AG04450 (cell line): Measurements from ENCODE around the gene PSG5. TPM values are rescaled to one million over a fixed set of nuclear protein-coding genes. Genes with fewer than 3 reads are reported as not detected.
A peak's percentile ranks its signal among the peaks of the same experiment; 100 is the strongest.
"Not testable (repeated sequence)": the region's sequence is repeated elsewhere in the genome, so short reads cannot be mapped to it uniquely, and the experiment has no call there.

Experiments
- CTCF ChIA-PET: fragments of 300-600, 350-600 bp; formaldehyde crosslinking; extraction: SDS; loops from one replicate; lab custom pipeline; 2022; ENCODE audit warnings: antibody characterized with exemption, inconsistent platforms; lab: Charles Lee
- POLR2A ChIA-PET: fragments of 350-600 bp; formaldehyde crosslinking; extraction: SDS; loops from one replicate; lab custom pipeline; 2021; ENCODE audit warnings: antibody characterized with exemption, inconsistent platforms; lab: Yijun Ruan, JAX
- DNase-seq: peaks from one replicate; pipeline ENCODE4 v3.0.0-alpha.2; 2011; ENCODE audit warnings: low read depth, low spot score
- H3K27ac ChIP-seq: one replicate; pipeline ENCODE4 v1.5.1; 2012; ENCODE audit warnings: low read depth, low read length, control low read depth
- H3K27me3 ChIP-seq: one replicate; pipeline ENCODE4 v1.6.0; 2012; ENCODE audit warnings: low read length; ENCODE audit not compliant: control insufficient read depth, insufficient read depth
- H3K4me3 ChIP-seq: 2 replicates; pipeline ENCODE4 v1.5.1; 2011; ENCODE audit warnings: mild to moderate bottlenecking, low read depth, low read length, control low read depth
- H3K9me3 ChIP-seq: 2 replicates; pipeline ENCODE4 v1.5.1; 2012; ENCODE audit warnings: low read length; ENCODE audit not compliant: control insufficient read depth, insufficient read depth
- polyA plus RNA-seq: library from polyadenylated mRNA; depleted of rRNA; stranded (reverse); fragments of >200 nt; gene quantifications from 2 replicates; pipeline ENCODE4 v1.2.3, GENCODE V29; 2011
- TF ChIP-seq, protein P1 (sequence below): IDR thresholded peaks from 2 replicates; pipeline ENCODE4 v1.5.1; 2011; ENCODE audit warnings: low read depth, low read length, control low read depth, inconsistent platforms

Gene PSG5
- polyA plus RNA-seq, 1 experiment, result 135 TPM

DNA sequence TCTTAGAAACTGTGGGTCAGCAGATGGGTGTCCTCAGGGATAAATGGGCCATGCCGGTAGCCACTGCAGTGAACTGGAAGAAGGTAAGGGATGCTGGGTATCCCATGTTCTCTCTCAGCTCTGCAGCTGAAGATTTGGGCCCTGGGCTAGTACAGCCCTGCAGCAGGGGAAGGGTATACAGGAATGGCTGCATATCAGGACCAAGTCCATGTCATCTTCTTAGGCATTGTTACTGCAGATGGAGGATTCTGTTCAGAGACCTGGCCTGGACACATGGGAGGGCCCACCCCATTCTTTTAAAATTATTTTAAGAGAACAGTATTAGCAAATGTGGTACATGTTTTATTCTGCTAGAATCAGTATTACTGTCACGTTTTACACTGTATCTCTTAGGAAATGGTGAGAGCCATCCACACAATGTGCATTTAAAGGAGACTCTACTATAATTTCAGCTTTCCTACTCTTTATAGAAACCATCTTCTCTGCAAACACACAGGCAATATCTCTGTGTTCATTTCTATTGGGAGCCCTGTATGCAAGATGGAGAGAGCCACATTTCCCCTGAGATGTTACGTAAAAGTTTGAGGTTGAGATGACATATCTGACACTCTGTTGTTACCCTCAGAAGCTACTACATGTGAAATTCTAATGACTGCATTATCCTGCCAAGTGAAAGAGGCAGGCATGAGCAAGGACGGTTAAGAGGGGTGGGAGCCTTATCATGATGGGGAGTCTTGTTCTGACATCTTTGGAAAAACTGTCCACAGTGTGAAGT lies 6.2 kb upstream of the PSG5 start:
- H3K4me3 ChIP-seq, POLR2A ChIA-PET, DNase-seq, H3K27ac ChIP-seq, H3K27me3 ChIP-seq, H3K9me3 ChIP-seq: not testable (repeated sequence)
- CTCF ChIA-PET, result interaction anchor here (1.0 kb wide), 1 partner anchor 88 kb away, joined by 4 read pairs; no protein-coding TSS in a partner anchor

DNA sequence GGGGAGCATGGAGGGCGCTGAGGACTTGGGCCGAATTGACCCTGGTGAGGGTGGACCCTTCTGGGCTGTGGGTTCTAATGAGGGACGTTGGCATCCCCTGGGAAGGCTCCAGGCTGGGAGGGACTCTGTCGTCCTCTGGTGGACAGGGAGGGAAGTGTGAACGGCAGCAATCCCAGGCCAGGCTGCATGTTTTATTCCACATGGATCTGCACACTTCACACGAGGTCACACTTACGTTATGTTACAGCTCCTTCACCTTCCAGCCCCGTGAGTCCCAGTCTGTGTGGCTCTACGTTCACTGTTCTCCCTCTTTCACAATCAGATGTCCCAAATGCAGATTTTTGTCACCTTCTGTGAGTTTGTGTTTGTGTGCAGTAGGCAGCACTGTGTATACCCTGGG lies 1.8 kb upstream of the PSG5 start:
- CTCF ChIA-PET, POLR2A ChIA-PET: not testable (repeated sequence)
- TF ChIP-seq, protein P1, sequence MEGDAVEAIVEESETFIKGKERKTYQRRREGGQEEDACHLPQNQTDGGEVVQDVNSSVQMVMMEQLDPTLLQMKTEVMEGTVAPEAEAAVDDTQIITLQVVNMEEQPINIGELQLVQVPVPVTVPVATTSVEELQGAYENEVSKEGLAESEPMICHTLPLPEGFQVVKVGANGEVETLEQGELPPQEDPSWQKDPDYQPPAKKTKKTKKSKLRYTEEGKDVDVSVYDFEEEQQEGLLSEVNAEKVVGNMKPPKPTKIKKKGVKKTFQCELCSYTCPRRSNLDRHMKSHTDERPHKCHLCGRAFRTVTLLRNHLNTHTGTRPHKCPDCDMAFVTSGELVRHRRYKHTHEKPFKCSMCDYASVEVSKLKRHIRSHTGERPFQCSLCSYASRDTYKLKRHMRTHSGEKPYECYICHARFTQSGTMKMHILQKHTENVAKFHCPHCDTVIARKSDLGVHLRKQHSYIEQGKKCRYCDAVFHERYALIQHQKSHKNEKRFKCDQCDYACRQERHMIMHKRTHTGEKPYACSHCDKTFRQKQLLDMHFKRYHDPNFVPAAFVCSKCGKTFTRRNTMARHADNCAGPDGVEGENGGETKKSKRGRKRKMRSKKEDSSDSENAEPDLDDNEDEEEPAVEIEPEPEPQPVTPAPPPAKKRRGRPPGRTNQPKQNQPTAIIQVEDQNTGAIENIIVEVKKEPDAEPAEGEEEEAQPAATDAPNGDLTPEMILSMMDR, result peak; percentile 34

DNA sequence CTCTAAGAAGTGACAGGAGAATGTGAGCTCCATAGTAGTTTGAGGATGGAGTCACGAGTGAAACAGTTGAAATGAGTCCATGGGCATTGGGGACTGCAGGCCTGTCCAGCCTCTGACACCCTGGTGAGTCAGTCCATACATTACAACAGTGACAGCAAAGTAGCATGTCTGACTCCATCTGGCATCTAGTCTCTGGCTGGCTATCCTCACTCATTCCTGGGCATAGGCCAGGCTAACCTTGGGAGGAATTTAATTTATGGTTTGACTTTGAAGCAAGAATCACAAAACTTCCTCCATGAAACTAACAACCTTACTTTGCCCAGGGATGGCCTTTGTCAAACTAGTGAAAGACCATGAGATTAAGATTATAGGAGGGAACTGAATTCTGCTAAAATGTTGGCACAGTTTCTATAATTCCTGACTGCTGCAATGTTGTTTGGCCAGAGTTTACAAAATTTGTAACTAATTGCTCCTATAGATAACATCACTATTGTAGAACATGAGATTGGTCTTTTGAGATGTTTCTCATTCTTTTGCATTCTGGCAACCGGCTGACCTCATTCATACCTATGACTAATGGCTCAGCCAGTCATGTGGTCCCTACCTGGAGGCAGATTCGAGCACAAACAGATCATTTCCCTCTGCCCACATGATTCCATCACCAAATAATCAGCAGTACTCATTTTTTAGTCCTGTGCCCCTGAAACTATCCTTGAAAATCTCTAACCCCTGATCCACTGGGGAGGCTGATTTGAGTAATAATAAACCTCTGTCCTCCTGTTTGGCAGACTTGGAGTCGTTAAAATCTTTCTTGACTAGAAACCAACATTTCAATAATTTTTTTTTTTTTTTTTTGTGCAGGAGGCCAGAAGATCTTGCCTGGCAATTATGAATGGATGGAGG lies 4.2 kb downstream of the PSG5 start:
- POLR2A ChIA-PET, result interaction anchor here (0.7 to 1.3 kb wide), 2 partner anchors 20 to 32 kb away, joined by 3 to 8 read pairs; no protein-coding TSS in a partner anchor
- H3K9me3 ChIP-seq, H3K4me3 ChIP-seq, H3K27me3 ChIP-seq, CTCF ChIA-PET: not testable (repeated sequence)
- DNase-seq, result peak; percentile 55
- peak overlapping the region; percentile 89 for H3K27ac ChIP-seq

More for the DNA sequence above, 1.8 kb upstream of the PSG5 start:
- H3K27me3 ChIP-seq, H3K4me3 ChIP-seq, H3K27ac ChIP-seq, H3K9me3 ChIP-seq, DNase-seq: not testable (repeated sequence)

DNA sequence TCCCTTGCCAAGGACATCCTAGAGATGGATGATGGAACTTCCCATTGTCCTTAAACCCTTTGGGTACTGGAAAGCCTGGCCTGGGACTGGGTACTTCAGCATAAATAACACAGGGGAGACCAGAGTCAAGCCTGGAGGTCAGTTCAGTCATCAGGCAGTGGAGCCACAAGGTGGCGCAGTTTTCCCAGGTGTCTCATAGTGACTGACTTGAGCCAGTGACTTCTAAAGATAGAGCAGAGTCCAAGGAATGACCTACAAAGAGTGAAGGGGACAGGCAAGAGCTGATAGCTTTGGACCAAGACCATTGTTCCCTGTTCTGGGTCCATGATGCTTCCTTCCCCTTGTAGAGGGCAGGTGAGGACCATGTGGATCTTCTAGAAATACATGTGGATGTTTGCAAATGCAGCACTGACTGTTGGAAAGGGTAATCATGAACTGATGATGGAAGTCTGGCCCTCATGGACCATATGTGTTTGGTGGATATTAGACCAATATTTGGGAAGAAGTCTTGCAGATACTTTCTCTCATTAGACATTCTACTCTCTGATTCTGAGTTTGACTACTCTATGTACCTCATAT lies 6.7 kb downstream of the PSG5 start:
- H3K27me3 ChIP-seq, H3K27ac ChIP-seq, DNase-seq, POLR2A ChIA-PET, CTCF ChIA-PET, H3K9me3 ChIP-seq, H3K4me3 ChIP-seq: not testable (repeated sequence)

DNA sequence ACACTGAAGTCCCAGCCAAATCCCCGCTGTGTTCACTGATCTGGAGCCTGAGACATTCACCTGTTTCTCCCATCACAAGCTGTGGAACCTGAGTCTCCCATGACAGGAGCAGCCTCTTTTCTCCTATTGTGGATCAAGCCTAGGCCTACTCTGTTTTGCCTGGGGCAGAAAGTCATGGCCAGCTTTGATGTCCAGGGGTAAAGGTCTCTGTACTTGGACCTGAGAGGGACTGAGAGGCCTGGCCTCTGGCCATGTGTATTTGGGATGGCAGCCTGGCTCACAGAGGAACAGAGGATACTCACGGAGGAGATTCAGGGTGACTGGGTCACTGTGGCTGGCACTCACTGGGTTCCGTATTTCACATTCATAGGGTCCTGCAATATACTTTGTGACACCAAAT lies 7.8 kb downstream of the PSG5 start:
- H3K27me3 ChIP-seq, H3K27ac ChIP-seq, DNase-seq, POLR2A ChIA-PET, H3K9me3 ChIP-seq, CTCF ChIA-PET, H3K4me3 ChIP-seq: not testable (repeated sequence)

- DNase-seq, H3K4me3 ChIP-seq, H3K27me3 ChIP-seq, POLR2A ChIA-PET, H3K9me3 ChIP-seq, H3K27ac ChIP-seq, CTCF ChIA-PET: not testable (repeated sequence)
These were observed 20.4 kb downstream of the PSG5 start for GRCh38 chr19:43165906-43166305.

- H3K4me3 ChIP-seq, DNase-seq, CTCF ChIA-PET, H3K27me3 ChIP-seq, H3K9me3 ChIP-seq, H3K27ac ChIP-seq, POLR2A ChIA-PET: not testable (repeated sequence)
These were observed 23.2 kb downstream of the PSG5 start for GRCh38 chr19:43163135-43163534.

DNA sequence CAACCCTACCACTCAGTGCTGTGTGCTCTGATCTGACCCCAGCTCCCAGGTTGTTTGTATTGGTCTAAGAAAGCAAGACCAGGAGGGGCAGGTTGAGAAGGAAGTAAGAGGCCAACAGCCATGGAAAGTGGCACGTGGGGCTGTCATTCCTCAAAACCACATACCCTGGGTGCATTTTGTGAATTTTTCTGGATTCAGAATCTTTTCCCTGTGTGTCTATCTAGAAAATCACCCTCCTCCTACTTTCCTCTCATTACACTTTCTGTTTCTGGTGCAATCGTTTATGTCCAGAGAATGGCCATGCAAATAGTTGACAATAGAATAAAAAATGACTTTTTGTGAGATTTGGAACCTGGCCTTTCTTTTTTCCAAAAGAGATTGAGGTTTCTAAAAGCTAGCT lies 24.1 kb downstream of the PSG5 start:
- H3K9me3 ChIP-seq, H3K27me3 ChIP-seq, DNase-seq, CTCF ChIA-PET, H3K27ac ChIP-seq, H3K4me3 ChIP-seq, POLR2A ChIA-PET: not testable (repeated sequence)
